HCEC 1CT (cell line): ENCODE results near the gene FREY1.
"Not testable (repeated sequence)": the region's sequence is repeated elsewhere in the genome, so short reads cannot be mapped to it uniquely, and the experiment has no call there.

ENCODE experiments used
- DNase-seq: peaks from one replicate; pipeline ENCODE4 v3.0.0-alpha.2; 2017

The FREY1 gene

DNA sequence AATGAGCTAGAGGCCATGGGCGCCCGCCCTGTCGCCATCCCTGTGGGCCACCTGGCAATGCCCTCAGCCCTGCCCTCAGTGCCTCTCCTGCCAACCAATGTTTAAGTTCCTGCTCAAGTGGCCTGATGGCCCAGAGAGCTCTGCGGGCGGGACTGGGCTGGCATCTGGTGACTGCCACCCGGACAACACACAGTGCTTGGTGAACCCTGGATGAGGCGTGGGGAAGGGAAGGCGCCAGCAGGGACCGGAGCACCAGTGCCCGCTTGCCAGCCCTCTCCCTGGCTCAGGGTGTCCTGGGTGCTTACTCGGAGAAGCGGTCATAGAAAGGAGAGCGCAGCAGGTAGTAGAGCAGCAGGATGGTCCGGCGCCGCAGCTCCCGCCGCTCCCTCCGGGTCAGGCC lies 6.4 kb upstream of the FREY1 start:
- DNase-seq, result no peak

GRCh38 chr11:45910623-45911022 lies 3.6 kb upstream of the FREY1 start:
- no peak for DNase-seq

DNA sequence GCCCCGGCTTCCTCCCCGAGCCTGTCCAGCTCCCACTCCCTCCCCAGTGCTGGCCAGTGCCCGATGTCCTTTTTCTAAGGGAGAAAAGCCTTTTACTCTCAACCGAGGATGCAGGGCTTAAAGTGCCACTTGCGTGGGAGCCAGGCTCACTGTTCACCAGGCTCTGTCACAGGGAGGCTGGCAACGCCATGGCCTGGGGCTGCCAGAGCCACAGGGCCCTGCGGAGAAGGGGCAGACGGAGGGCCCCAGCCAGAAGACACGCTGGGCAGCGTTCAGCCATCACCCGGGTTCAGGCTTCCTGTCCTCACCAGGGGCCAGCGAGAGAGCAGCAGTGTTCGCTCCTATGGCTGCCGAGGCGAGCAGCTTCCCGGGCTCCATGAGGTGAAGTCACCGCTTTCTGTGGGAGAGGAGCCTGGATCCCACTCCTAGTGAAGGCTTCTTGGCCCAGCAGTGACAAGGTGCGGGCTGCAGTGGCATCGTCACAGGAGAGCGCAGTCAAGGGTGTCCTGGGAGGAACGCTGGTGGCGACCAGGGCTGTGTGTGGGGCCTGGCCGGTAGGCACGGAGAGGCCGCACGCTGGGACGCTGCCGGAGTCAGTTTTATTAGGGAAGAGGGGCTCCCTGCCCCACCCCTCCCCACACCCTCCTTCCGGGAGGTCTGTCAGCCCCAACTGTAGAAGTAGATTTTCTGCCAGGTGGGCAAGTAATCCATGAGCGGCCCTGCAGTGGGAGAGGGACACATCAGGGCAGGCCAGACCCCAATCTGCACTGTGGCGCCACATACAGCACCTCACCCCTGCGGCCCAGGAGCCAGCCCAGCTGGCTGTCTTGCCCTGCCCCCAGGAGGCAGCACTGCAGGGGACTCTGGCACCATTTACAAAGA lies 2.8 kb upstream of the FREY1 start:
- DNase-seq, result no peak

DNA sequence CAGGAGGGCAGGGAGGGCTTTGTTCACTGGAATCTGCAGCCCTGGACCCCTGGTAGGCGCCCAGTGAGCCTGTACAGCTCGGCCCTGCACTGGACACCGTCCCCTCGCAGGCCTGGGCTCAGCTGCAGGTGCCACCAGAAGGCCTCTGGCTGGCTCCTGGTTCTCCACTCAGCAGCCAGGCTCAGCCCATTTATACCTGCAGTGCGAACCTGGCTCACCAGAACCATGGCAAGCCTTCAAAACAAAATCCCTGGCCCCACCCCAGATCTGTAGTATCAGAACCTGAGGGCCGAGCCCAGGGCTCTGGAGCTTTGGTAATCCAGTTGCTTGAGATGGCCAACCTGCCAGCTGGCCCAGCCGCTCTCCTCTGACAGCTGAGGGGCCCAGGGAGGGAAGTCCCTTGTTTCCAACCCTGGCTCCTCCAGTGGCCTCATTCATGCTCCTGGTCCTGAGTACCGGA lies 870 bp upstream of the FREY1 start:
- no peak for DNase-seq

GRCh38 chr11:45906096-45906682 lies 882 bp downstream of the FREY1 start:
- DNase-seq, result no peak

- DNase-seq, result not testable (repeated sequence)
Observed at GRCh38 chr11:45905576-45905975, 1.5 kb downstream of the FREY1 start.

GRCh38 chr11:45905095-45905494 lies 2.0 kb downstream of the FREY1 start:
- DNase-seq, result no peak

DNA sequence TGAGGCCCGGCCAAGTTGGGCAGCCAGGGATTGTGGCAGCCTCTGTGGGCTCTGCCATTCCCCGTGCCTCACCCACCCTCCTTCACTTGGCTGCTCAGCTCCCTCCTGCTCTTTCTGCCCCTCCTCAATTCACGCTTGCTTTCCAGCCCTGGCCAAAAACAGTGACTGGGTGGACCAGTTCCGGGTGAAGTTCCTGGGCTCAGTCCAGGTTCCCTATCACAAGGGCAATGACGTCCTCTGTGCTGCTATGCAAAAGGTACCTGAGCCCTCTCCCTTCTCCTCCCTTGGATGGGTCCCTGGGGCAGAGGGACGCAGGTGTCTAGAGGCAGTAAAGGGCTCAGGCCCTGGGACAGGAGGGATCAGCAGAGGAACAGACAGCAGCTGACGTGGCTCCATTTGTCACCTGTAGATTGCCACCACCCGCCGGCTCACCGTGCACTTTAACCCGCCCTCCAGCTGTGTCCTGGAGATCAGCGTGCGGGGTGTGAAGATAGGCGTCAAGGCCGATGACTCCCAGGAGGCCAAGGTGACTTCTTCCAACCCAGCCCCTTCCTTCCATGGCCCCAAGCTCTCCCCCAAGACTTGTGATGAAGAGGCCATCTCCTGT lies 2.7 kb downstream of the FREY1 start:
- no peak for DNase-seq

DNA sequence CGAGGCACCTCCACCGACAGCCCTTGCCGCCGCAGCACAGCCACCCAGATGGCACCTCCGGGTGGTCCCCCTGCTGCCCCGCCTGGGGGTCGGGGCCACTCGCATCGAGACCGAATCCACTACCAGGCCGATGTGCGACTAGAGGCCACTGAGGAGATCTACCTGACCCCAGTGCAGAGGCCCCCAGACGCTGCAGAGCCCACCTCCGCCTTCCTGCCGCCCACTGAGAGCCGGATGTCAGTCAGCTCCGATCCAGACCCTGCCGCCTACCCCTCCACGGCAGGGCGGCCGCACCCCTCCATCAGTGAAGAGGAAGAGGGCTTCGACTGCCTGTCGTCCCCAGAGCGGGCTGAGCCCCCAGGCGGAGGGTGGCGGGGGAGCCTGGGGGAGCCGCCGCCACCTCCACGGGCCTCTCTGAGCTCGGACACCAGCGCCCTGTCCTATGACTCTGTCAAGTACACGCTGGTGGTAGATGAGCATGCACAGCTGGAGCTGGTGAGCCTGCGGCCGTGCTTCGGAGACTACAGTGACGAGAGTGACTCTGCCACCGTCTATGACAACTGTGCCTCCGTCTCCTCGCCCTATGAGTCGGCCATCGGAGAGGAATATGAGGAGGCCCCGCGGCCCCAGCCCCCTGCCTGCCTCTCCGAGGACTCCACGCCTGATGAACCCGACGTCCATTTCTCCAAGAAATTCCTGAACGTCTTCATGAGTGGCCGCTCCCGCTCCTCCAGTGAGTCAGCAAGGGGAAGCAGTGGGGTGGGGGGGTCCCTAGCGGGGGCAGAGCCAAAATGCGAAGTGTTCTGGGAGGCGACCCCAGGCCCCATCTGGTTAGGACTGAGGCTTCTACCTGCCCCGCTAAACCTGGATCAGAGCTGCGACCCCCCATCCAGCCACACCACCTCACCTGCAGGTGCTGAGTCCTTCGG lies 4.4 kb downstream of the FREY1 start:
- DNase-seq, result no peak

DNA sequence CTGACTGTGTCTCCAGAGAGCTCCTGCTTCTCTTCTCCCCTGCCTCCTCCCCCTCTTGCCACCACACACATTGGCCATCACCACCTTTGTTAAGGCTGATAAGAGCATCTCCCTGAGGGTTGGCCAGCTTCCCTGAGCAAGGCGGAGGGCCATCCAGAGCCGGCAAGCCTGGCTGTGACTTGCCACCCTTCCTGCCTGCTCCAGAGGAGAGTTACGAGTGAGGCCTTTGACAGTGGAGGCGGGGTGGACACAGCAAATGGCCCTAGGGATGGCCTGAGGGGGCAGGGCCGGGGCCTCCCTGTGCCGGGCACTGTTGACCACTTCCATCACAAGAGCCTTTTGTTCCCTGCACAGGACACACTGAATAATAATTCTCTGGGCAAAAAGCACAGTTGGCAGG lies 5.4 kb downstream of the FREY1 start:
- no peak for DNase-seq

GRCh38 chr11:45900916-45901617 lies 6.0 kb downstream of the FREY1 start:
- no peak for DNase-seq

DNA sequence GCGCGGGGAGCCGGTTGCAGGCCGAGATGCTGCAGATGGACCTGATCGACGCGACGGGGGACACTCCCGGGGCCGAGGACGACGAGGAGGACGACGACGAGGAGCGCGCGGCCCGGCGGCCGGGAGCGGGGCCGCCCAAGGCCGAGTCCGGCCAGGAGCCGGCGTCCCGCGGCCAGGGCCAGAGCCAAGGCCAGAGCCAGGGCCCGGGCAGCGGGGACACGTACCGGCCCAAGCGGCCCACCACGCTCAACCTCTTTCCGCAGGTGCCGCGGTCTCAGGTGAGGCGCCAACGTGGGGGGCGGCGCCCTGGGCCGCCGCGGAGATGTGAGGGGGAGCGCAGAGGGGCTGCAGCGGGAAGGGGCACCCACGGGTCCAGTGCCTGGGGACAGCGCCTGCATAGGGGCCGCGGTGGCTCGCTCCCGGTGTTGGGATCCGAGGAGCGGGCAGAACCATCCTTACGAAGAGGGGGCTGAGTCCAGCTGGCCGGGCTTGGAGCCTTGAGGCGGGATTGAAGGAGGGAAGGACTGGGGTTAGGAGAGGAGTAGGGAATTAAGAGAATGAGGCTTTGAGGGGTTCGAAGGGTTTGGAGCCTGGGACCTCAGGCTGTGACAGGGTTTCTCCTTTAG lies 6.8 kb downstream of the FREY1 start:
- DNase-seq, result not testable (repeated sequence)

DNA sequence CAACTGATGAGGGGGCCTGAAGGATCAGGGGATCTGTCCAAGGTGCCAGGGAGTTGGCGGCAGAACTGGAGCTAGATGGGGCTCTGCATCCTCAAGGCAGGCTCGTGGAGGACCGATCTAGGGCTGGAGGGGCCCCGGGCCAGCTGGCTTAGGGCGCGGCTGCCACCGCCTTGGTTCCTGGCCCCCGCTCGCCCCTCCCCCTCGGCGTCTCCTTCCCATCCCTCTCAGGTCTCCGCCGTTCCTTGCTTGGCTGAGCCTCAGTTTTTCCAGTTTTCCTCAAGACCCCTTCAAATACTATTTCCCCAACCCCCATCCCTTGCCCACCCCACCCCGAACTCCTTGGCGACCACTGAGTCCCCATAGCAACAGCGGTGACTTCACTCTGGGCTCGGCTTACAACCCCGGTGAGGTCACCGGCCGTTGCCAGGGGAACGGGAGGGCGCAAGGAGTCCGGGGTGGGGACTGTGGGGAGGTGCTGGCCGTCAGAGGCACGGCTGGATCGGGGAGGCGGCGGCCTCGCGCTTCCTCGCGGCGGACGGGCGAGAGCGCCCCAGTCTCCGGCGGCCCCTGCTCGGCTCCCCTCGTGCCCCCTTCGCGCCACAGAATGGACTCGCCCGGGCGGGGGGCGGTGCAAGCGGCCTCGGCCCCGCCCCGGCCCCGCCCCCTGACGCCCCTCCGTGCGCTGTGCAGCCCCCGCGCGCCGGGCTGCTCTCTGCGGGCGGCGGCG lies 7.5 kb downstream of the FREY1 start:
- peak; percentile 87 for DNase-seq

GRCh38 chr11:45899086-45899447 lies 8.0 kb downstream of the FREY1 start:
- DNase-seq, result no peak

GRCh38 chr11:45897556-45897955 lies 9.5 kb downstream of the FREY1 start:
- DNase-seq, result no peak

- DNase-seq, result no peak
Observed at GRCh38 chr11:45896422-45896984, 10.6 kb downstream of the FREY1 start.

DNA sequence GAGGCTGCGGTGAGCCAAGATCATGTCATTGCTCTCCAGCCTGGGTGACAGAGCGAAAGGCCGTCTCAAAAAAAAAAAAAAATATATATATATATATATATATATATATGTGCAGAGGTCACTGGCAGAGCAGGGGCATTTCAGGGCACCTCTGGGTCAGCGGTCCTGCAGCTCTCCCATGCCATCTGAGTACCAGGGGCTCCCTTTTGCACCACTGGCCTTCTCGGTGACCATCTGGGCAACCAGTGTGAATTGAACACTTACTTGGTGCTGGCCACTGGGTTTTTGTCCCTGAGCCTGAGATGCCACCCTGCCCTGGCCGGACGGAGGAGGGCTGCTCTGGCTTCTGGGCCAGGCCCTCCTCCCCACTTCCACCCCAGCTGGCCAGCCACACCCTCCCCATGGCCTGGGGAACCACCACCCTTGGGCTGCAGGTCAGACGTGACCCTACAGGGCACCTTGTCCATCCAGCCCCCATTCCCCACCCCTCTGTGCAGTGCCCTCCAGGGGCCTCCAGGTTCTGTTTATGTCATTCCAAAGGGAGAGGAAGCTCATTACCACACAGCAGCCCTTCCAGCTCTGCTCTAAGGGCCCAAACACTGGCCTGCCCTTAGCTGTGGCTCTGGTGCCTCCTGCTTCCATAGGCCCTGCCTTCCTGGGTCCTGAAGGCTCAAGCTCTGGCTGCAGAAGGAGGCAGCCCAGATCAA lies 11.4 kb downstream of the FREY1 start:
- no peak for DNase-seq

- no peak for DNase-seq
Observed at GRCh38 chr11:45894555-45895247, 12.4 kb downstream of the FREY1 start.

- DNase-seq, result no peak
Observed at GRCh38 chr11:45892856-45893255, 14.2 kb downstream of the FREY1 start.
